Peyer's patch (tissue), 4 donors: ENCODE data around the gene MCRIP2.

Experiments
- POLR2A ChIP-seq, 2 donors: fragments of 450-650 bp; IDR thresholded peaks; one replicate each; pipeline ENCODE4 v1.5.1; 2017; ENCODE audit warnings: antibody characterized with exemption in 2 of 2, mild to moderate bottlenecking in 2 of 2, moderate library complexity in 2 of 2
- TF ChIP-seq, protein P1 (sequence below), 6 experiments: fragments of 450-650 bp in 4 of 6; fragments of 200-600 bp in 2 of 6; sonication (generic) in 1 of 6; IDR thresholded peaks; one replicate each; pipeline ENCODE4 v1.5.1; 2017 to 2019; ENCODE audit warnings: antibody characterized with exemption in 6 of 6, mild to moderate bottlenecking in 3 of 6, moderate library complexity in 1 of 6

DNA sequence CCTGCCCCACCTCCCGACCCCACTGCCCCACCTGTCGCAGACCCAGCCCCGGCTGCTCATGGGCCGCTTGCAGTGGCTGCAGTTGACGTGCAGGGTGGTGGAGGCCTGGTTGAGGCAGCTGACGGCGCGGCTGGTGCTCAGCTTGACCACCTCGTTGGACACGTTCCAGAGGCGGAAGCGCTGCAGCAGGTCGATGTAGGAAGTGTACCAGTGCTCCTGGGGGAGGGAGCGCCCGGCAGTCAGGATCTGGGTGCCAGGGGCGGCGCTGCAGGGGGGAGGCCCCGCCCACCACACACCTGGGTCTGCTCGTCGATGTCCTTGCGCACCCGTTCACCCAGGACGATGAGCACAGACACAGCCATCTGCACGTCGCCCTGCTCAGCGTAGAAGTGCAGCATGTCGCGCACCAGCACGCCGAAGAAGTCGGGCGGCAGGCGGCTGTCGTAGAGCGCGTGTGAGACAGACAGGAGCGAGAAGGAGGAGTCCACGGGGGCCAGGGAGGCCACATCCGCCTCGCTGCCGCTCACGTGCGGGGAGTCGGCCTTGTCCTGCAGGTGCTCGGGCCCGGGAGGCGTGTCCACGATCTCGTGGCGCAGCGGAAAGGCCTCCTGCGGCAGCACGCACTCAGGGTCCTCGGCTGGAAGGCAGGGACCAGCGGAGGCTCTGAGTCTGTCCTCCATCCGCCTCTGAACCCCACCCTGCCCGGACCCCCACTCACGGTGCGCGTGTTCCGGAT, 43.5 kb downstream of the MCRIP2 start:
- TF ChIP-seq, protein P1, sequence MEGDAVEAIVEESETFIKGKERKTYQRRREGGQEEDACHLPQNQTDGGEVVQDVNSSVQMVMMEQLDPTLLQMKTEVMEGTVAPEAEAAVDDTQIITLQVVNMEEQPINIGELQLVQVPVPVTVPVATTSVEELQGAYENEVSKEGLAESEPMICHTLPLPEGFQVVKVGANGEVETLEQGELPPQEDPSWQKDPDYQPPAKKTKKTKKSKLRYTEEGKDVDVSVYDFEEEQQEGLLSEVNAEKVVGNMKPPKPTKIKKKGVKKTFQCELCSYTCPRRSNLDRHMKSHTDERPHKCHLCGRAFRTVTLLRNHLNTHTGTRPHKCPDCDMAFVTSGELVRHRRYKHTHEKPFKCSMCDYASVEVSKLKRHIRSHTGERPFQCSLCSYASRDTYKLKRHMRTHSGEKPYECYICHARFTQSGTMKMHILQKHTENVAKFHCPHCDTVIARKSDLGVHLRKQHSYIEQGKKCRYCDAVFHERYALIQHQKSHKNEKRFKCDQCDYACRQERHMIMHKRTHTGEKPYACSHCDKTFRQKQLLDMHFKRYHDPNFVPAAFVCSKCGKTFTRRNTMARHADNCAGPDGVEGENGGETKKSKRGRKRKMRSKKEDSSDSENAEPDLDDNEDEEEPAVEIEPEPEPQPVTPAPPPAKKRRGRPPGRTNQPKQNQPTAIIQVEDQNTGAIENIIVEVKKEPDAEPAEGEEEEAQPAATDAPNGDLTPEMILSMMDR (IDR thresholded peaks at IDR 0.05), result no peak
- no peak for TF ChIP-seq POLR2A (IDR thresholded peaks at IDR 0.05)
